HepG2 (cell line): Measurements from ENCODE around the gene N4BP2. TPM values are rescaled to one million over a fixed set of nuclear protein-coding genes. Genes with fewer than 3 reads are reported as not detected.

ENCODE experiments used
- ATAC-seq: fragments of 200-7000 bp; cut with Tn5 transposase; 3 replicates; pipeline ENCODE4 v1.9.1; 2020; ENCODE audit warnings: mild to moderate bottlenecking, moderate library complexity
- BruUV-seq: library from RNA; stranded (reverse); fragments of 400-500 nt; replicated peaks from 2 replicates; lab custom pipeline; 2021; lab: Mats Ljungman, UMichigan
- CTCF ChIA-PET: fragments of 300-600 bp; formaldehyde crosslinking; extraction: SDS; loops from one replicate; lab custom pipeline; 2021; ENCODE audit warnings: low total read pairs, inconsistent platforms, low intra/inter-chr PET ratio; lab: Yijun Ruan, JAX
- POLR2A ChIA-PET: fragments of 350-600 bp; sonication (Branson Sonifier 250); formaldehyde crosslinking; loops from one replicate; lab custom pipeline; 2020; ENCODE audit warnings: antibody characterized with exemption, inconsistent platforms; lab: Yijun Ruan, JAX
- DNase-seq: peaks from one replicate; pipeline ENCODE4 v3.0.0-alpha.2; 2015; ENCODE audit warnings: low spot score
- FAIRE-seq: peaks from 3 replicates; lab custom pipeline; 2011; peaks lifted over from hg19 to GRCh38; lab: Jason Lieb, UNC
- H2AFZ ChIP-seq: one replicate; pipeline ENCODE4 v1.6.1; 2011; ENCODE audit warnings: low read length, inconsistent platforms
- H3K27ac ChIP-seq: fragments of 300-600 bp; 3 replicates; pipeline ENCODE4 v1.8.0; 2011; ENCODE audit warnings: mixed run types, mild to moderate bottlenecking, mixed read lengths, low read length, inconsistent platforms; ENCODE audit not compliant: insufficient read depth; ENCODE audit errors: extremely low read length
- H3K27me3 ChIP-seq, 2 experiments: fragments of 200-600 bp in 1 of 2; 2 replicates in 1 of 2; 3 replicates in 1 of 2; pipeline versions ENCODE4 v1.6.0 to v1.8.0; 2011; ENCODE audit warnings: low read length in 2 of 2, mild to moderate bottlenecking in 2 of 2, moderate library complexity in 2 of 2, inconsistent platforms in 1 of 2; ENCODE audit not compliant: insufficient read depth in 2 of 2, control insufficient read depth in 1 of 2
- H3K36me3 ChIP-seq, 2 experiments: fragments of 200-600 bp in 1 of 2; replicated peaks in 1 of 2; 2 replicates in 1 of 2; 3 replicates in 1 of 2; pipeline versions ENCODE4 v1.5.1 to v1.8.0; 2011; ENCODE audit warnings: low read length in 2 of 2, inconsistent platforms in 1 of 2; ENCODE audit not compliant: insufficient read depth in 2 of 2, control insufficient read depth in 1 of 2
- H3K4me1 ChIP-seq: 2 replicates; pipeline ENCODE4 v1.5.1; 2012; ENCODE audit warnings: low read length, inconsistent platforms; ENCODE audit not compliant: insufficient read depth
- H3K4me2 ChIP-seq: 2 replicates; pipeline ENCODE4 v1.6.0; 2011; ENCODE audit warnings: low read depth, low read length, inconsistent platforms
- H3K4me3 ChIP-seq, 3 experiments: fragments of 200-600 bp in 1 of 3; sonication (generic), shearing (Covaris generic) in 1 of 3; replicated peaks in 1 of 3; 2 replicates each; pipeline ENCODE4 v1.5.1; 2011 to 2016; ENCODE audit warnings: low read length in 3 of 3, inconsistent platforms in 2 of 3, low read depth in 2 of 3, mild to moderate bottlenecking in 2 of 3, control low read depth in 1 of 3, mixed read lengths in 1 of 3; ENCODE audit not compliant: insufficient read depth in 1 of 3
- H3K79me2 ChIP-seq: one replicate; pipeline ENCODE4 v1.6.1; 2011; ENCODE audit warnings: low read length, inconsistent platforms; ENCODE audit not compliant: insufficient read depth
- H3K9ac ChIP-seq: 2 replicates; pipeline ENCODE4 v1.6.0; 2011; ENCODE audit warnings: mild to moderate bottlenecking, low read depth, low read length, inconsistent platforms; ENCODE audit not compliant: insufficient read depth
- H3K9me3 ChIP-seq: 2 replicates; pipeline ENCODE4 v1.5.1; 2012; ENCODE audit warnings: mild to moderate bottlenecking, low read length
- H4K20me1 ChIP-seq: 2 replicates; pipeline ENCODE4 v1.6.0; 2011; ENCODE audit warnings: inconsistent platforms, mild to moderate bottlenecking, low read length, moderate library complexity; ENCODE audit not compliant: insufficient read depth
- EED ChIP-seq: sonication (generic); formaldehyde crosslinking; IDR thresholded peaks from 2 replicates; pipeline ENCODE4 v1.5.0; 2020; ENCODE audit warnings: mild to moderate bottlenecking, missing genetic modification reagents
- RARA ChIP-seq: IDR thresholded peaks from 2 replicates; pipeline ENCODE4 v1.6.1; 2016; ENCODE audit warnings: missing genetic modification reagents, missing compliant biosample characterization
- U2AF1 ChIP-seq: fragments of 200-400 bp; formaldehyde crosslinking; optimal IDR thresholded peaks from 2 replicates; pipeline ENCODE3; 2017; ENCODE audit warnings: mild to moderate bottlenecking, low read depth, low read length
- ZNF160 ChIP-seq: sonication (generic); formaldehyde crosslinking; IDR thresholded peaks from 2 replicates; pipeline ENCODE4 v1.8.0; 2022; ENCODE audit warnings: mild to moderate bottlenecking, inconsistent platforms, missing genetic modification reagents
- ZNF253 ChIP-seq: sonication (generic); formaldehyde crosslinking; IDR thresholded peaks from 2 replicates; pipeline ENCODE4 v1.8.0; 2022; ENCODE audit warnings: mild to moderate bottlenecking, missing genetic modification reagents, borderline replicate concordance
- ZNF607 ChIP-seq: sonication (generic); formaldehyde crosslinking; IDR thresholded peaks from 2 replicates; pipeline ENCODE4 v1.5.1; 2020; ENCODE audit warnings: missing genetic modification reagents, mild to moderate bottlenecking, borderline replicate concordance
- ZNF747 ChIP-seq: sonication (generic); formaldehyde crosslinking; IDR thresholded peaks from 2 replicates; pipeline ENCODE4 v1.8.1; 2023; ENCODE audit warnings: missing genetic modification reagents, mild to moderate bottlenecking, borderline replicate concordance
- ZNF879 ChIP-seq: sonication (generic); formaldehyde crosslinking; IDR thresholded peaks from 2 replicates; pipeline ENCODE4 v1.8.1; 2023; ENCODE audit warnings: missing genetic modification reagents
- WGBS: methylation state at CpG from one replicate; pipeline ENCODE4 v1.1.6; 2017; ENCODE audit warnings: low lambda C conversion rate; 5-methylcytosine and 5-hydroxymethylcytosine counted together
- in situ Hi-C: cut with HindIII; loops from 2 replicates; pipeline ENCODE4 v1.10.0; 2017; ENCODE audit warnings: low pct_unique_long_range_greater_than_20kb; ENCODE audit not compliant: extremely low pct_ligation_motif_present
- intact Hi-C: fragments of 100-400 bp; cut with micrococcal nuclease; formaldehyde crosslinking; loops from one replicate; pipeline ENCODE4 v1.10.0; 2022; ENCODE audit not compliant: unreplicated experiment
- polyA plus RNA-seq, 8 experiments: library from polyadenylated mRNA; depleted of rRNA in 3 of 8; stranded (reverse) in 7 of 8; unstranded in 1 of 8; fragments of >200 nt; fragmentation: Illumina TruSeq in 4 of 8; extraction: Trizol in 4 of 8; gene quantifications; 2 replicates each; pipeline versions ENCODE4 v1.2.1 to v1.2.3, GENCODE V29; 2011 to 2016; ENCODE audit warnings: low read depth in 4 of 8, missing spikeins in 1 of 8, mixed read lengths in 1 of 8; ENCODE audit not compliant: insufficient read depth in 1 of 8
- total RNA-seq, 5 experiments: library from RNA; depleted of rRNA; stranded (reverse); fragments of >200 nt; fragmentation: Illumina TruSeq; extraction: Trizol; gene quantifications; 2 replicates each; pipeline ENCODE4 v1.2.3, GENCODE V29; 2016; ENCODE audit warnings: low read depth in 1 of 5
- TF ChIP-seq, protein P1 (sequence below): sonication (generic); formaldehyde crosslinking; IDR thresholded peaks from 2 replicates; pipeline ENCODE4 v1.4.0; 2020; ENCODE audit warnings: low read depth, mild to moderate bottlenecking, missing genetic modification reagents

The N4BP2 gene
- total and polyA plus RNA-seq, 2 of the 13 experiments (the other 11 are each of a cell fraction or from before 2014, with no cell fraction given): 5.6 to 12.9 TPM

DNA sequence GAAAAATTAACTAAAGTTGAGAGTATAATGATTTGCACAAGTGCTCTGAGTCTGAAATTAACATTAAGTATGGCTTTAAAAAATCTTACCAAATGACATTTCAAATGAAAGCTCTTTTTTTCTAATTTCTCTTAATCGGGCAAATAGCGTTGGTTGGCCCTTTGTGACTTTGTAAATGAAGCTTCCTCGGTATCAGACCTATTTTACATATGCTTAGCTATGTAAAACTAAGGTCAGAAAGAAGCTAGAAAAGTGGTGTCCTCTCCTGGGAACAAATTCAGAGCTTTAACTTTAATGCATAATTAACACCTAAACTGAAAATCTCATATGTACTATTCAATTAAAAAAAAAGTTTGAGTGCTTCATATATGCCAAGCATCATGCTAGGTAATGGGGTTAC, 62.7 kb downstream of the N4BP2 start:
- POLR2A ChIA-PET: no interaction called here
- Histone ChIP-seq H3K27me3 (no peaks in the 10 kb centered on the region), H3K4me3 (no peak overlapping the region), H3K36me3 (peaks cover 4 to 5% of the 10 kb centered on the region in 2 experiments), H3K9me3 (no peaks in the 10 kb centered on the region), H2AFZ (no peak overlapping the region), H4K20me1 (no peaks in the 10 kb centered on the region), H3K9ac (no peak overlapping the region), H3K4me2 (no peak overlapping the region), H3K79me2 (no peaks in the 10 kb centered on the region), H3K4me1 (no peaks in the 10 kb centered on the region), H3K27ac (no peak overlapping the region)
- no peak for DNase-seq
- no TSS peak for BruUV-seq
- in situ Hi-C loops (no loop called here), intact Hi-C loops (no loop called here)
- TF ChIP-seq U2AF1: no peak
- TF ChIP-seq, protein P1, sequence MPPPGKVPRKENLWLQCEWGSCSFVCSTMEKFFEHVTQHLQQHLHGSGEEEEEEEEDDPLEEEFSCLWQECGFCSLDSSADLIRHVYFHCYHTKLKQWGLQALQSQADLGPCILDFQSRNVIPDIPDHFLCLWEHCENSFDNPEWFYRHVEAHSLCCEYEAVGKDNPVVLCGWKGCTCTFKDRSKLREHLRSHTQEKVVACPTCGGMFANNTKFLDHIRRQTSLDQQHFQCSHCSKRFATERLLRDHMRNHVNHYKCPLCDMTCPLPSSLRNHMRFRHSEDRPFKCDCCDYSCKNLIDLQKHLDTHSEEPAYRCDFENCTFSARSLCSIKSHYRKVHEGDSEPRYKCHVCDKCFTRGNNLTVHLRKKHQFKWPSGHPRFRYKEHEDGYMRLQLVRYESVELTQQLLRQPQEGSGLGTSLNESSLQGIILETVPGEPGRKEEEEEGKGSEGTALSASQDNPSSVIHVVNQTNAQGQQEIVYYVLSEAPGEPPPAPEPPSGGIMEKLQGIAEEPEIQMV (CRISPR knock-in tag): no peak
- TF ChIP-seq ZNF879 (CRISPR knock-in tag): no peak
- TF ChIP-seq ZNF253: no peak
- no peak for TF ChIP-seq RARA
- TF ChIP-seq ZNF607 (CRISPR knock-in tag): no peak
- TF ChIP-seq EED: no peak
- no peak for TF ChIP-seq ZNF747 (CRISPR knock-in tag)
- no peak for TF ChIP-seq ZNF160 (CRISPR knock-in tag)
- WGBS: 99% methylated on average over 3 of the region's 3 CpGs
- ATAC-seq: no peak
- FAIRE-seq: no peak
- CTCF ChIA-PET: no interaction called here
